ENCODE results near the gene GPR152.
"Not testable (repeated sequence)": the region's sequence is repeated elsewhere in the genome, so short reads cannot be mapped to it uniquely, and the experiment has no call there.

Gene GPR152

DNA sequence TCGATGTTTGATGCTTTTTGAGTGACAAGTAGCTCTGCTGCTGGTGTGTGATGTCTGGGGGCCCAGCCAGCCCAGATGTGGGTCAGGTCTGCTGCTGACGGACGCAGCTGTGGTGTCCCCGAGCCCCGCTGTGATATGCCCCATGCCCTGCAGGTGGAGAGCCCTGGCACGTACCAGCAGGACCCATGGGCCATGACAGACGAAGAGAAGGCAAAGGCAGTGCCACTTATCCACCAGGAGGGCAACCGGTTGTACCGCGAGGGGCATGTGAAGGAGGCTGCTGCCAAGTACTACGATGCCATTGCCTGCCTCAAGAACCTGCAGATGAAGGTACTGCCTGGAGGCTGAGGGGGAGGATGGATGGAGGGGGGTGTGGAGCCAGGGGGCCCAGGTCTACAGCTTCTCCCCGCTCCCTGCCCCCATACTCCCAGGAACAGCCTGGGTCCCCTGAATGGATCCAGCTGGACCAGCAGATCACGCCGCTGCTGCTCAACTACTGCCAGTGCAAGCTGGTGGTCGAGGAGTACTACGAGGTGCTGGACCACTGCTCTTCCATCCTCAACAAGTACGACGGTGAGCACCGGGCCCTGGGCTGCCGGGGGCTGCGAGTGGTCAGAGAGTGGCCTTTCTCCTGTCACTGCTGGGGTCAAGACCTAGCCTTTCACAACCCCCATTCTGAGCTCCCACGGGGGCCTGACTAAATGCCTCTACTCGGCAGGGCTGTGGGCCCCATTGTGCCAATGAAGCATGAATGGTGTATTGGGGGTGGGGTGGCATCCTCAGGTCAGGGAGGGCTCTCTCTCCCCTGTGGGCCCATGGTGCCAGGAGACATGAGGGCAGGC is 37.6 kb upstream of the GPR152 start:
- no peaks in the 10 kb centered on the region for H3K36me3 ChIP-seq (replicated peaks; ENCODE audit: insufficient read depth, low read length)
- no peak overlapping the region for H3K4me3 ChIP-seq (ENCODE audit: low read length)
- H3K9ac ChIP-seq (ENCODE audit: low read length) = no peak overlapping the region
- no peaks in the 10 kb centered on the region for H3K9me3 ChIP-seq (replicated peaks; ENCODE audit: insufficient read depth, low read length)
- no peak overlapping the region for H2AFZ ChIP-seq (ENCODE audit: low read length)
- no peak overlapping the region for H3K4me2 ChIP-seq (ENCODE audit: low read depth, low read length)
- H3K27ac ChIP-seq (ENCODE audit: low read length) = no peak overlapping the region
- no peaks in the 10 kb centered on the region for H4K20me1 ChIP-seq (ENCODE audit: insufficient read depth, low read length)
- H3K9me2 ChIP-seq (replicated peaks; ENCODE audit: insufficient read depth, low read length) = no peaks in the 10 kb centered on the region
- peaks cover 10% of the 10 kb centered on the region for H3K4me1 ChIP-seq (ENCODE audit: low read length)
- H3K79me2 ChIP-seq (ENCODE audit: low read length) = peaks cover 8% of the 10 kb centered on the region
- no peaks in the 10 kb centered on the region for H3K27me3 ChIP-seq (replicated peaks; ENCODE audit: insufficient read depth, low read length)
- no peaks in the 10 kb centered on the region for H3F3A ChIP-seq (ENCODE audit: insufficient read depth, low read length)
- TF ChIP-seq EZH2phosphoT487 (IDR thresholded peaks at IDR 0.05; ENCODE audit: low read length) (no peak), EZH2 (optimal IDR thresholded peaks at IDR 0.05; ENCODE audit: low read depth, low read length) (no peak)
- TF ChIP-seq, protein P1, sequence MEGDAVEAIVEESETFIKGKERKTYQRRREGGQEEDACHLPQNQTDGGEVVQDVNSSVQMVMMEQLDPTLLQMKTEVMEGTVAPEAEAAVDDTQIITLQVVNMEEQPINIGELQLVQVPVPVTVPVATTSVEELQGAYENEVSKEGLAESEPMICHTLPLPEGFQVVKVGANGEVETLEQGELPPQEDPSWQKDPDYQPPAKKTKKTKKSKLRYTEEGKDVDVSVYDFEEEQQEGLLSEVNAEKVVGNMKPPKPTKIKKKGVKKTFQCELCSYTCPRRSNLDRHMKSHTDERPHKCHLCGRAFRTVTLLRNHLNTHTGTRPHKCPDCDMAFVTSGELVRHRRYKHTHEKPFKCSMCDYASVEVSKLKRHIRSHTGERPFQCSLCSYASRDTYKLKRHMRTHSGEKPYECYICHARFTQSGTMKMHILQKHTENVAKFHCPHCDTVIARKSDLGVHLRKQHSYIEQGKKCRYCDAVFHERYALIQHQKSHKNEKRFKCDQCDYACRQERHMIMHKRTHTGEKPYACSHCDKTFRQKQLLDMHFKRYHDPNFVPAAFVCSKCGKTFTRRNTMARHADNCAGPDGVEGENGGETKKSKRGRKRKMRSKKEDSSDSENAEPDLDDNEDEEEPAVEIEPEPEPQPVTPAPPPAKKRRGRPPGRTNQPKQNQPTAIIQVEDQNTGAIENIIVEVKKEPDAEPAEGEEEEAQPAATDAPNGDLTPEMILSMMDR (IDR thresholded peaks at IDR 0.05; ENCODE audit: low read length) = no peak
- DNase-seq = no peak

DNA sequence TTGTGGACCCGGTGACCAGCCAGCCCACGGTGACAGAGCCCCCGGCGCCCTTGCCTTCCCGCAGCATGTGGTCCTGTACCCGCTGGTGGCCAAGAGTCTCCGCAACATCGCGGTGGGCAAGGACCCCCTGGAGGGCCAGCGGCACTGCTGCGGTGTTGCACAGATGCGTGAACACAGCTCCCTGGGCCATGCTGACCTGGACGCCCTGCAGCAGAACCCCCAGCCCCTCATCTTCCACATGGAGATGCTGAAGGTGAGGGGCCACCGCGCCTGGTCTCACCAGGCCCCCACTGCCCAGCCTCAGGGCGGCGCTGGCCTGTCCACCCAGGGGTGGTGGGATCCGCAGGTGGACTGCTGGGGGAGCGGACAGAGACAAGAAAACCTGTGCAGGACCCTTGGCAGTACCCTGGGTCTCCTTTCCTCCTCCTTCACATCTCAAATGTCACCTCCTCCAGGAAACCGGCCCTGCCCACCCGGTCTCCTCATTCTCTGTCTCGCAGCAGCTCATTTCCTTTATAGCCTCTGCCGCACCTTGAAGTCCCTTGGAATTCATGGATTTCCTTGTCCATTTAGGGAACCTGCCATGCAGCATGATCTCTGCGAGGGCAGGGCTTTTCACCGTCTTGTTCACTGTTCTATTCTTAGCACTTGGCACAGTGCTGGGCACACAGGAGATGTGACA is 36.8 kb upstream of the GPR152 start:
- no peaks in the 10 kb centered on the region for H3K36me3 ChIP-seq (replicated peaks; ENCODE audit: insufficient read depth, low read length)
- TF ChIP-seq EZH2 (optimal IDR thresholded peaks at IDR 0.05; ENCODE audit: low read depth, low read length) = no peak
- TF ChIP-seq, protein P1 (IDR thresholded peaks at IDR 0.05; ENCODE audit: low read length) = no peak
- TF ChIP-seq EZH2phosphoT487 (IDR thresholded peaks at IDR 0.05; ENCODE audit: low read length) = no peak
- peaks cover 16% of the 10 kb centered on the region for H3K79me2 ChIP-seq (ENCODE audit: low read length)
- no peaks in the 10 kb centered on the region for H4K20me1 ChIP-seq (ENCODE audit: insufficient read depth, low read length)
- H3K4me3 ChIP-seq (ENCODE audit: low read length) = no peak overlapping the region
- no peaks in the 10 kb centered on the region for H3K9me2 ChIP-seq (replicated peaks; ENCODE audit: insufficient read depth, low read length)
- DNase-seq = no peak
- no peaks in the 10 kb centered on the region for H3F3A ChIP-seq (ENCODE audit: insufficient read depth, low read length)
- H3K4me2 ChIP-seq (ENCODE audit: low read depth, low read length) = no peak overlapping the region
- no peak overlapping the region for H3K9ac ChIP-seq (ENCODE audit: low read length)
- peaks cover 10% of the 10 kb centered on the region for H3K4me1 ChIP-seq (ENCODE audit: low read length)
- no peak overlapping the region for H2AFZ ChIP-seq (ENCODE audit: low read length)
- no peaks in the 10 kb centered on the region for H3K27me3 ChIP-seq (replicated peaks; ENCODE audit: insufficient read depth, low read length)
- no peak overlapping the region for H3K27ac ChIP-seq (ENCODE audit: low read length)
- no peaks in the 10 kb centered on the region for H3K9me3 ChIP-seq (replicated peaks; ENCODE audit: insufficient read depth, low read length)

DNA sequence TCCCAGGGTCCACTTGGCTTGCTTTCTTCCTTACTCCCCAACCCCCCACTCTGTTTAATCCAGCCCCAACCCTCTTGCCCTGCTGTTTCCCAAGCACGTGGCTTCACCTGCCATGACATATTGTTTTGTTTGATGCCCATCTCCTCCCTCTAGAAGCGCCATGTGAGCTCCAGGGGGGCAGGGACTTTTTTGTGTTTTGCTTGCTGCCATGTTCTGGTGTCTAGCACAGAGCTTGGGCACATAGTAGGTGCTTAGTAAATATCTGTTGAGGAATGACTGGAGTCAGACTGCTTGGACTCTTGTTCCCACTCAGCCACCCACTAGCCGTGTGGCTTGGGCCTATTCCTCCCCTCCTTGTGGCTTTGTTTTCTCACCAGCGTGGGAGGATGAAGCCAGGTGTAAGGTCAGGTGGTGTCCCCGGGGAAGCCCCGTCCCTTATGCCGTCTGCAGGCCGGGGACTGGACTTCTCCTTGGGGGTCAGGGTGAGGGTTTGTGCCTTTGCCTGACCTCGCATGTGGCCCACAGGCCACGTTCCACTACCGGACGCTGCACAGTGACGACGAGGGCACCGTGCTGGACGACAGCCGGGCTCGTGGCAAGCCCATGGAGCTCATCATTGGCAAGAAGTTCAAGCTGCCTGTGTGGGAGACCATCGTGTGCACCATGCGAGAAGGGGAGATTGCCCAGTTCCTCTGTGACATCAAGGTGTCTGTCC is 34.1 kb upstream of the GPR152 start:
- peaks cover 20% of the 10 kb centered on the region for H3K4me1 ChIP-seq (ENCODE audit: low read length)
- H3F3A ChIP-seq (ENCODE audit: insufficient read depth, low read length) = no peaks in the 10 kb centered on the region
- H3K4me3 ChIP-seq (ENCODE audit: low read length) = no peak overlapping the region
- H3K36me3 ChIP-seq (replicated peaks; ENCODE audit: insufficient read depth, low read length) = no peaks in the 10 kb centered on the region
- H4K20me1 ChIP-seq (ENCODE audit: insufficient read depth, low read length) = no peaks in the 10 kb centered on the region
- H3K27ac ChIP-seq (ENCODE audit: low read length) = no peak overlapping the region
- H3K9ac ChIP-seq (ENCODE audit: low read length) = no peak overlapping the region
- TF ChIP-seq, protein P1 (IDR thresholded peaks at IDR 0.05; ENCODE audit: low read length) = no peak
- TF ChIP-seq EZH2phosphoT487 (IDR thresholded peaks at IDR 0.05; ENCODE audit: low read length) = no peak
- no peak for TF ChIP-seq EZH2 (optimal IDR thresholded peaks at IDR 0.05; ENCODE audit: low read depth, low read length)
- no peaks in the 10 kb centered on the region for H3K27me3 ChIP-seq (replicated peaks; ENCODE audit: insufficient read depth, low read length)
- H3K9me3 ChIP-seq (replicated peaks; ENCODE audit: insufficient read depth, low read length) = no peaks in the 10 kb centered on the region
- H3K9me2 ChIP-seq (replicated peaks; ENCODE audit: insufficient read depth, low read length) = no peaks in the 10 kb centered on the region
- no peak for DNase-seq
- peaks cover 26% of the 10 kb centered on the region for H3K79me2 ChIP-seq (ENCODE audit: low read length)
- H3K4me2 ChIP-seq (ENCODE audit: low read depth, low read length) = no peak overlapping the region
- no peak overlapping the region for H2AFZ ChIP-seq (ENCODE audit: low read length)

DNA sequence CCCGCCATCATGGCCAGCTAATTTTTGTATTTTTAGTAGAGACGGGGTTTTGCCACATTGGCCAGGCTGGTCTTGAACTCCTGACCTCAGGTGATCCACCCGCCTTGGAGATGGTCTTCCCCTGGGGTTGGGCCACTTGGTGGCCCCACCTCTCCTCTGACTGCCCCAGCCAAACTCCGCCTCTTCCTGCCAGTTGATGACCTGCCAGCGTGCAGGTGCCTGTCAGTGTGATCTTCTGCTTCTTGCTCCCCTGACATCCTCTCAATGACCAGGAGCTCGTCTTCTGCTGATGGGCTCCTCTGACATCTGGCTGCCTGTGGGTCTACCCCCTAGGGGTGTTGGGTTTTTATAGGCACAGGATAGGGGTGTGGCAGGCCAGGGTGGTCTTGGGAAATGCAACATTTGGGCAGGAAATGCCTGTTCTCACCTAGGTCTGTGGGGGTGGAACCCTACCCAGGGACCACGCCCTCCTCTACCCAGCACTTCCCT is 33.4 kb upstream of the GPR152 start:
- not testable (repeated sequence) for H3K27ac ChIP-seq (ENCODE audit: low read length); DNase-seq; H3K9me2 ChIP-seq (replicated peaks; ENCODE audit: insufficient read depth, low read length); H3F3A ChIP-seq (ENCODE audit: insufficient read depth, low read length); H3K9me3 ChIP-seq (replicated peaks; ENCODE audit: insufficient read depth, low read length); H3K4me2 ChIP-seq (ENCODE audit: low read depth, low read length); H3K36me3 ChIP-seq (replicated peaks; ENCODE audit: insufficient read depth, low read length); H3K4me3 ChIP-seq (ENCODE audit: low read length); H4K20me1 ChIP-seq (ENCODE audit: insufficient read depth, low read length); H2AFZ ChIP-seq (ENCODE audit: low read length); H3K27me3 ChIP-seq (replicated peaks; ENCODE audit: insufficient read depth, low read length); H3K9ac ChIP-seq (ENCODE audit: low read length)
- Histone ChIP-seq H3K79me2 (ENCODE audit: low read length) (peaks cover 26% of the 10 kb centered on the region), H3K4me1 (ENCODE audit: low read length) (peaks cover 20% of the 10 kb centered on the region)
